ENCODE results near the gene KCNJ1. TPM values are rescaled to one million over a fixed set of nuclear protein-coding genes. Genes with fewer than 3 reads are reported as not detected.

Gene KCNJ1
- total and polyA plus RNA-seq, 12 donors, result 0.01 to 0.29 (median 0.13) TPM; not detected in 7

DNA sequence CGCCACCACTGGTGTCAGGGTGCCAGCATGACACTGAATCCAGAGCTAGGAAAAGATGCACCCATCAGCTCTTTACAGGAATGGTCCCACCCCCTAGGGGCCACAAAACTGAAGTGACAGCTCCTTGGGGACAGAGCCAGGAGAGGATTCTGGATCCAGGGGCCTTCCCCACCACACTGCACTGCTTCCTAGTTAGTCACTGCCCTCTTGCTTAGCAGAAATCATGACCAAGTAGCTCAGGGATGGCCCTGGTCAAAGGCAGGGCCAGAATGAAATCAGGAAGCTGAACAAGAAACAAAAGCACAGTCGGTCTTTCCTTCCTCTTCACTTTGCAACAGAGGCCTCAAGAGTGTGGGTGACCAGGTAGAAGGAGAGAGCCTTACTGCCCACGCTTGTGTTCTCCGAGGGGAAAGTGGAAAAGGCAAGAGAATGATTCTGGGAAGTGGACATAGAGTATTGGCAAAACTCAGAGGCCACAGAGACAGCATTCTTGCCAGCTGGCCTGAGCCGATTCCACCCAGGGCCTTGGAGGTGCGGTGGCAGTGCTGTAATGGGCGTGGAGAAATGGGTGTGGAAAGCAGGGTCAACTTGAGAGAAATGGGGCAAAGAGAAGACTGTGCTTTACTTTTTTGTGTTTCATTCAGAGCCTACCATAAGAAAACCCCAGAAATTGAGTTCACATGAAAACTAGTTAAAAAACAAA is 39.8 kb downstream of the KCNJ1 start:
- Histone ChIP-seq H3K4me3 (no peak overlapping the region), H3K9me3 (no peaks in the 10 kb centered on the region), H3K4me1 (peaks cover 0 to 39% (median 10%) of the 10 kb centered on the region in 9 donors), H3K27me3 (peaks cover 0 to 11% (median 0%) of the 10 kb centered on the region in 7 donors), H3K27ac (peak overlapping the region in 4 of 10 donors; percentile 11 to 36 (median 23)), H3K36me3 (peaks cover 0 to under 1% (median 0%) of the 10 kb centered on the region in 9 donors)
- TF ChIP-seq, protein P1, sequence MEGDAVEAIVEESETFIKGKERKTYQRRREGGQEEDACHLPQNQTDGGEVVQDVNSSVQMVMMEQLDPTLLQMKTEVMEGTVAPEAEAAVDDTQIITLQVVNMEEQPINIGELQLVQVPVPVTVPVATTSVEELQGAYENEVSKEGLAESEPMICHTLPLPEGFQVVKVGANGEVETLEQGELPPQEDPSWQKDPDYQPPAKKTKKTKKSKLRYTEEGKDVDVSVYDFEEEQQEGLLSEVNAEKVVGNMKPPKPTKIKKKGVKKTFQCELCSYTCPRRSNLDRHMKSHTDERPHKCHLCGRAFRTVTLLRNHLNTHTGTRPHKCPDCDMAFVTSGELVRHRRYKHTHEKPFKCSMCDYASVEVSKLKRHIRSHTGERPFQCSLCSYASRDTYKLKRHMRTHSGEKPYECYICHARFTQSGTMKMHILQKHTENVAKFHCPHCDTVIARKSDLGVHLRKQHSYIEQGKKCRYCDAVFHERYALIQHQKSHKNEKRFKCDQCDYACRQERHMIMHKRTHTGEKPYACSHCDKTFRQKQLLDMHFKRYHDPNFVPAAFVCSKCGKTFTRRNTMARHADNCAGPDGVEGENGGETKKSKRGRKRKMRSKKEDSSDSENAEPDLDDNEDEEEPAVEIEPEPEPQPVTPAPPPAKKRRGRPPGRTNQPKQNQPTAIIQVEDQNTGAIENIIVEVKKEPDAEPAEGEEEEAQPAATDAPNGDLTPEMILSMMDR (IDR thresholded peaks at IDR 0.05), result no peak
- ATAC-seq, result no peak
- no peak for DNase-seq
- intact Hi-C loops (cut with DNase I), result loop anchor here in 2 of 10 donors (5.0 to 10.0 kb wide), 3 partner anchors 50 to 543 kb away; no protein-coding TSS in a partner anchor
- WGBS, 2 donors, result 78 to 80% methylated on average over 7 of the region's 7 CpGs

DNA sequence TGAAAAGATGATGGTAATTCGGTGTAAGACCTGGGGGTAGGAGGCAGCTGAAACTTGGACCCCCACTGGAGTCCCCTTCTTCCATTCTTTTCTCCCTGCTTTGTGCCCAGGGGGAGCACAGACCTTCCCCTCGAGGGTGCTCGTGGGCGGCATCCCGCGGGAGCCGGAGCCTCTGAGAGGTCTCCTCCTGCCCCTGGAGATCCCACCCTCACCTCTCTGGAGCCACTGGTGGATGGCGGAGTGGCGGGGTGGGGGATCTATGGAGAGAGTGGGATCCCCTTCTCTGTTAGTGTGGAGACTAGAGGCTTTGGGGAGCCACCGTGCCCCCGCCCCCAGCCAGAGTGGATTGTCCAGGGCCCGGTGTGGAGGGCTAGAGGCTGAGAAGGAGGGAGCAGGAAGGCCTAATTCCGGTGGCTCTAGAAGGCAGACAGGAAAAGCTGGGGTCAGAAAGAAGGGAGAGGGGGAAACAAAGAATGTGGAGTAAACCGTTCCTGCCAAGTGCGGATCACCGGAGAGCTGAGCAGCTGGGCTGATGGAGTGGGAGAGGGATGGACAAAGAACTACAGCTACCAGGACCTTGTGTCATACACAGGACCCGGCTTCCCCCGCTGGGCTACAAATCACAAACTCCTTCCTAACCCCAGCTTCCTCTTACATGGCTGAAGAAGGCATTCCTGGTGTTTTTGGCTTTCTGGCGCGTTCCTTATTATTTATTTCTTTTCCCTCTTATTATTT is 41.9 kb downstream of the KCNJ1 start:
- WGBS, 2 donors, result 83 to 85% methylated on average over 20 of the region's 20 CpGs
- Histone ChIP-seq H3K4me1 (peaks cover 0 to 27% (median 6%) of the 10 kb centered on the region in 9 donors), H3K27me3 (peaks cover 0 to 11% (median 0%) of the 10 kb centered on the region in 7 donors), H3K4me3 (no peak overlapping the region), H3K9me3 (no peaks in the 10 kb centered on the region), H3K27ac (peak overlapping the region in 4 of 10 donors; percentile 25 to 41 (median 32)), H3K36me3 (peaks cover 0 to 3% (median 0%) of the 10 kb centered on the region in 9 donors)
- TF ChIP-seq, protein P1 (IDR thresholded peaks at IDR 0.05), result no peak
- ATAC-seq (peak in 4 of 8 donors; percentile 11 to 43 (median 22)), DNase-seq (no peak)
- intact Hi-C loops (cut with DNase I), result loop anchor here in 2 of 10 donors (5.0 to 10.0 kb wide), 3 partner anchors 48 to 540 kb away; no protein-coding TSS in a partner anchor

DNA sequence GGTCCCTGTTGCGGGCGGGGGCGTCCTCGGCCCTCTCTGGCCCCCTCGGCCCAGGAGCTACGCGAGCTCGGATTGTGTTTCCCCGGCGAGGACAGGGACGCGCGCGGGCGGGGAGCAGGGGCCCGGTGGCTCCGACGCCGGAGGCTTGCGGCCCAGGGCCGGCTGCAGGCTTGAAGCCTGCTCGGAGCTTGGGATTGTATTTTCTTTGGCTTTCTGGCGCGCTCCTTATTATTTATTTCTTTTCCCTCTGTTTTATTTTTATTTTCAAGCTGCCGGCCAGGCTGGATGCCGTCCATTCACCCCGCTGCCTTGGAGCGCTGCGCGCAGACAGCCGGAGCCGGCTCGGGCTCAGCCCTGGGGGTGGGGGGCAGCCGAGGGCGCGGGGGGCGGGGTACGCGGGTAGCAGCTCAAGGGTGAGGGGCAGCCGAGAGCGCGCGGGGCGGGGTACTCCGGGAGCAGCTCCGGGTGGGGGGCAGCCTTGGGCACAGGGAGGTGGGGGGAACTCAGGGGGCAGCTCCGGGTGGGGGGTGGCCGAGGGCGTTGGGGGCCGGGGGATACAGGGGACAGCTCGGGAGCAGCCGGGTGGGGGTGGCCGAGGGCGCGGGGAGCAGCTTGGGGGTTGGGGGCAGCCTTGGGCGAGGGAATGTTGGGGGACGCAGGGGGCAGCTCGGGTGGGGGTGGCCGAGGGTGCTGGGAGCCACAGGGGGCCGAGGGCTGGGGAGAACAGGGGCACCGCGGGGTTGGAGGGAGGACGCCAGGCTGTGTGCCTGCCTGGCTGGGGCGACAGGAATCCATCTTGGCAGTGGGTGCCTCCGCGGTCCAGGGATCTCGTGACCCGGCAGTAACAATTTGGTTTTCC is 42.7 kb downstream of the KCNJ1 start:
- no peak for DNase-seq
- Histone ChIP-seq H3K4me1 (peaks cover 0 to 22% (median 6%) of the 10 kb centered on the region in 9 donors), H3K27me3 (peaks cover 0 to 11% (median 0%) of the 10 kb centered on the region in 7 donors), H3K36me3 (peaks cover 0 to 3% (median 0%) of the 10 kb centered on the region in 9 donors), H3K4me3 (peak overlapping the region in 8 of 10 donors; percentile 12 to 36 (median 26)), H3K27ac (peak overlapping the region in 6 of 10 donors; percentile 37 to 72 (median 54)), H3K9me3 (no peaks in the 10 kb centered on the region)
- ATAC-seq, result peak; percentile 38 to 86 (median 56)
- intact Hi-C loops (cut with DNase I), result loop anchor here in 2 of 10 donors (5.0 to 10.0 kb wide), 4 partner anchors 47 to 540 kb away; partner anchors contain the start of gene FLI1 (in 1 of the 2)
- WGBS, 2 donors, result 28 to 33% methylated on average over 67 to 68 of the region's 68 CpGs
- TF ChIP-seq, protein P1 (IDR thresholded peaks at IDR 0.05), result no peak

Measured in heart right ventricle (tissue), 16 donors.